GM21367 (cell line): ENCODE data around the gene MTOR.

Source experiments
- ATAC-seq: cut with Tn5 transposase; IDR thresholded peaks from one replicate; pipeline ENCODE4 v1.9.1; 2021; ENCODE audit not compliant: unreplicated experiment

Gene MTOR

GRCh38 chr1:11227106-11228077, 35.0 kb downstream of the MTOR start:
- no peak for ATAC-seq

- no peak for ATAC-seq
These were observed 46.3 kb downstream of the MTOR start for GRCh38 chr1:11216074-11216473.

- ATAC-seq, result no peak
These were observed 46.9 kb downstream of the MTOR start for GRCh38 chr1:11215381-11216005.

- ATAC-seq, result no peak
These were observed 47.5 kb downstream of the MTOR start for GRCh38 chr1:11214698-11215380.

GRCh38 chr1:11211925-11212587, 50.3 kb downstream of the MTOR start:
- ATAC-seq, result no peak

GRCh38 chr1:11211461-11211860, 50.9 kb downstream of the MTOR start:
- ATAC-seq, result no peak

GRCh38 chr1:11207898-11208611, 54.3 kb downstream of the MTOR start:
- ATAC-seq, result no peak

GRCh38 chr1:11204396-11205190, 57.8 kb downstream of the MTOR start:
- no peak for ATAC-seq

- no peak for ATAC-seq
These were observed 63.3 kb downstream of the MTOR start for GRCh38 chr1:11198851-11199594.

- no peak for ATAC-seq
These were observed 64.1 kb downstream of the MTOR start for GRCh38 chr1:11198257-11198656.

- no peak for ATAC-seq
These were observed 65.0 kb downstream of the MTOR start for GRCh38 chr1:11197359-11197758.

- no peak for ATAC-seq
These were observed 65.4 kb downstream of the MTOR start for GRCh38 chr1:11196945-11197344.

GRCh38 chr1:11194407-11195176, 67.8 kb downstream of the MTOR start:
- no peak for ATAC-seq

- ATAC-seq, result no peak
These were observed 69.0 kb downstream of the MTOR start for GRCh38 chr1:11193376-11193775.

GRCh38 chr1:11188858-11189451, 73.4 kb downstream of the MTOR start, which contains the start of gene ANGPTL7:
Gene ANGPTL7 (plus strand): TSS chr1:11189355. CDS start chr1:11189580, 225 bp downstream.
- no peak for ATAC-seq

GRCh38 chr1:11188381-11188780, 74.0 kb downstream of the MTOR start:
- ATAC-seq, result no peak

GRCh38 chr1:11187931-11188330, 74.4 kb downstream of the MTOR start:
- ATAC-seq, result no peak

GRCh38 chr1:11187494-11187893, 74.9 kb downstream of the MTOR start:
- ATAC-seq, result no peak
